ENCODE results near the gene SARM1. TPM values are rescaled to one million over a fixed set of nuclear protein-coding genes. Genes with fewer than 3 reads are reported as not detected.
A peak's percentile ranks its signal among the peaks of the same experiment; 100 is the strongest.

SARM1 gene
- total RNA-seq, 1 donor from 2014 or later: 10.7 TPM

DNA sequence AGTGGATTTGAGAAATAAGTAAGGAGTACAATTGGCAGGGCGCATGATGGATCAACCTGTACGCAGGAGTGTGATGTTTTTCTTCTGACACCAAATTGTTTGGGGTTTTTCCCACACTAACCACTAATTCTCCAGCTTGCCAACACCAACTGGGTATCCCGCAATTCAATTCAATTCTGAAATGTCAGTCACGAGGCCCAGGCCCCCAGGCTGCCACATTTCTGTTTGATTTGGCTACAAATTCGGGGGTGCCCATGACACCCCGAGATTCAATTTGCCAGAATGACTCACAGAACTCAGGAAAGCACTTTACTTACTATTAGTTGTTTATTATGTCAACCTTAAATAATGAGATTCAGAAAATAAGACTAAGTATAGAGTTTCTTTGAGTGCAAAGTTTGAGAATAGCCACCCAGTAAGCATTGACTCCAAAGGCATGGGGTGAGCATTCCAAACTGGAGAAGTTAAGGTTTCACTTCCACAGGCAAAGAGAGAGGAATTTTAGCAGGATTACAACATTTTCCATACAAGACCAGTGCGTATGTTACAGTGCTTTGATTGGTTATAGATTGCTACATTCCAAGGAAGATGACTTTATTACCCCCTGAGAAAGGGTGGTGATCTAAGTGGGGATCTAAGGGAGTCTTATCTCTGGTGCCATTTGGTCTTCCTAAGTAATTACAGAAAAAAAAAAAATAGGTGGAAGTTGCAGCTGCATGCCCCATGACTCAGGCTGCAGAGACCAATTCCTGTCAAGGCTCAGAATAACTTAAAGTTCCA, 23.0 kb downstream of the SARM1 start:
- DNase-seq (ENCODE audit: low spot score): no peak

GRCh38 chr17:28395426-28395825, 23.9 kb downstream of the SARM1 start:
- DNase-seq (ENCODE audit: low spot score): no peak

- no peak for DNase-seq (ENCODE audit: low spot score)
Observed at GRCh38 chr17:28395968-28396367, 24.5 kb downstream of the SARM1 start.

- DNase-seq (ENCODE audit: low spot score): no peak
Observed at GRCh38 chr17:28396635-28397239, 25.2 kb downstream of the SARM1 start.

DNA sequence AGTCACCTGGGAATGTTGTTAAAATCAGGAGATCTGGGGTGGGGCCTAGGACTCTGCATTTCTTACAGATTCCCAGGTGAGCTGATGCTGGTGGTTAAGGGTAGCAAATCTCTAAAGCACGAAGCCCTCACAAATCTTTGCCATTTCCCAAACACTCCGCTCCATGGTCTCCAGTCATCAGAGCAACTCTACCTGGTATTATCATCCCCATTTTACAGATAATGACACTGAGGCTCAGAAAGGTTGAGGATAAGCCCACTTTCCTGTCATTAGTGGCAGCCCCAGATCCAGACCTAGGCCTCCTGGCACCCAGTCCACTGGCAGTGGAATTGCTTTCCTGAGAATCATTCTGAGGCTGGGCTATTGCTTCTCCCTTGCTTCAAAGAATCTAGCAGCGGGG, 25.8 kb downstream of the SARM1 start:
- no peak for DNase-seq (ENCODE audit: low spot score)

GRCh38 chr17:28397687-28398279, 26.3 kb downstream of the SARM1 start:
- no peak for DNase-seq (ENCODE audit: low spot score)

DNA sequence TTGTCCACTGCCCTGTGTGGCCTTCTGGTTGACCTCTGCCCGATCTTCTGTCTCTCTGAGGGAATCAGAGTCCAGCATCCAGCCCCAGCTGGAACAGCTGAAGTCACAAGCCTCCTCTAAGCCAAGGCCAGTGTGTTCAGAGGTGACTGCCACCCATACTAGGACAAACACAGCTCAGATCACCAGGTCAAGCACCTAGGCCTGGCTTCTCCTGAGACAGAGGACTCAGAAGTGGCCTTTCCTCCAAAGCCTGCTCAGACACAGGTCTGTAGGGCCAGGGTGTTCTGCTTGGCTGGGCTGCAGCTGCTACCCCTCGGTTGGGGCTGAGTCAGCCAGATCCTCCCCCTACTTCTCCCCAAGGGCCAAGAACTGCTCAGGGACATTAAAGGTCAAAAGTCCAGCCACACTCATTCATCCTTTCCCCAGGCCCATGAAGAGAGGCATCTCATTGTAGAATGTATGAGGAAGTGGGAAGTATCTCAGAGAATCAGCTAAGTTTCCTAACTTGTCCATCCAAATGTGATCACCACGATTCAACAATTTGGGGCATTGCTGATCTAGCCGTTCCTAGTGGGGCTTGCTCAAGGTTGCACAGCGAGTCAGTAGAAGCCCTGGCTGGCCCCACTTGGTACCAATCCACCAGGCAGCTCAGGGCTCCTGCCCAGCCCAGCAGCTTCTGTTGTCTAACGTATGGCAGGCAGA, 26.9 kb downstream of the SARM1 start:
- no peak for DNase-seq (ENCODE audit: low spot score)

DNA sequence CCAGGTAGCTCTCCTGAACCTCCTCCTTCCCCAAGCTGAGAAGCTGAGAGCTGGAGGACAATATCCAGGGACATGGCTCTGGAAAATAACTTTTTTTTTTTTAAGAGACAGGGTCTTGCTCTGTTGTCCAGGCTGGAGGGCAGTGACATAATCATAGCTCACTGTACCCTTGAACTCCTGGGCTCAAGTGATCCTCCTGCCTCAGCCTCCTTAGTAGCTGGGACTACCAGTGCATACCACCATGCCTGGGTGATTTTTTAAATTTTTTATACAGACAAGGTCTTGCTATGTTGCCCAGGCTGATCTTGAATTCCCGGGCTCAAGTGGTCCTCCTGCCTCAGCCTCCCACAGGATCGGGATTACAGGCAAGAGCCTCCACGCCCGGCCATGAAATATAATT, 28.3 kb downstream of the SARM1 start:
- DNase-seq (ENCODE audit: low spot score): no peak

GRCh38 chr17:28402224-28402630, 30.7 kb downstream of the SARM1 start:
- peak; percentile 49 for DNase-seq (ENCODE audit: low spot score)

DNA sequence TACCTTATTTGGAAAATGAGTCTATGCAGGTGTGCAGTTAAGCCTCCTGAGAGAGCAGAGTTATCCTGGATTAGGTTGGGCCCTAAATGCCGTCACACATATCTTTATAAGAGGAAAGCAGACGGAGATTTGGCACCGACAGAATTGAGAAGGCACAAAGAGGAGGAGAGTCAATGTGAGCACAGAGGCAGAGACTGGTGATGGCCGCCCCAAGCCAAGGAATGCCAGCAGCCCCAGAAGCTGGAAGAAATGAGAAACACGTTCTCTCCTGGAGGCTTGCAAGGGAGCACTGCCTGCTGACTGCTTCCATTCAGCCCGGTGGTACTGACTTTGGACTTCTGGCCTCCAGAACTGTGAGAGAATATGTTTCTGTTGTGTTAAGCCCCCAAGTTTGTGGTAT, 31.4 kb downstream of the SARM1 start:
- DNase-seq (ENCODE audit: low spot score): no peak

DNA sequence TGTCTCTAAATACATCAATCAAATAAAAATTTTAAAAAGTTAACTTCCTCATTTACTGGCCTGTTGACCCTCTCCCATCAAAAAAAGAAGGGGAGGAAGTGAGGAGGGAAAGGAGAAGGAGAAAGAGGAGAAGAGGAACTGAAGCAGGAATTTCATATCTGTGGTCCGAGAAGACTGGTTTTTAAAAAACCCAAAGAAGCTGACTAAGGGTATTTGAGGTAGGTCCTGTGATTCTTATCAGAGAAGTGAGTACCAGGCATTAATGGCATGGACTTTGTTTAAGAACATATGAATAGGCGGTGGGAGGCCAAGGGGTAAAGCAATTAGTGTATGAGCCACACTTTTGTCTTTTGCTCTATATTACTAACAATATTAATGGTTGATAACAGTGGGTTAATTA, 32.5 kb downstream of the SARM1 start:
- DNase-seq (ENCODE audit: low spot score): no peak

- peak; percentile 60 for DNase-seq (ENCODE audit: low spot score)
Observed at GRCh38 chr17:28404461-28404811, 32.9 kb downstream of the SARM1 start.

GRCh38 chr17:28404812-28405570, 33.5 kb downstream of the SARM1 start:
- no peak for DNase-seq (ENCODE audit: low spot score)

- DNase-seq (ENCODE audit: low spot score): no peak
Observed at GRCh38 chr17:28405632-28406472, 34.4 kb downstream of the SARM1 start, which contains the start of gene SLC46A1. TSS of gene SLC46A1 (minus strand) at chr17:28406212. CDS start at chr17:28406114, 98 bp downstream.

DNA sequence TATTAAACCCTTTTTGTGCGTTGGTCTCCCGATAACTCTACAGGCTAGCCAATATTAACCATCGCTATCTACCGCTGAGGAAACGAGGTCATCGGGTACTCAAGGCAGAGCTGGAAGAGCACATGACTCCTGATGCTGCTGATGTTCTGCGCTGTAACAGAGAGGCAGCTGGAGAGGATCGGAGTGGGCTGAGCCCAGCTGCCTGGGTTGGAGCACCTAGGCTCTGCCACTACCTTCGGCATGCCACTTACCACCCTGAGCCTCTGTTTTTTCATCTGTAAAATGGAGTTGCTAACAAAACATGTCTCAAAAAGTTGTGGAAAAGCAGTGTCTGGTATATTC, 35.0 kb downstream of the SARM1 start:
- DNase-seq (ENCODE audit: low spot score): no peak

- DNase-seq (ENCODE audit: low spot score): no peak
Observed at GRCh38 chr17:28407130-28407973, 35.9 kb downstream of the SARM1 start.

DNA sequence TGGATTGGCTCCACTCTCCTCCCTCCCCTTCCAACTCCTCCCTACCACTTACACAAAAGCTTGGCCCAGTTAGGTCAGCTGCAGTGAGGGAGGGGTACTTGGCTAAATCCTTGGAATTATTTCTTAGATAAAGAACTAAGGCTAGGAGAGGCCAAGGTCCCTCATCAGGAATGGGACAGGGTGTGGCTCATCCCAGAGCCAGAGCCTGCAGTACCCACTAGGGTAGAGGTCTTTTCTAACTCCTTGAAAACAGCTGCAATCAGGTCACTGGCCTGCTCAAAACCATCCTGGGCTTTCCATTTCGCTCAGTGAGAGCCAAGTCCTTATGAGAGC, 36.4 kb downstream of the SARM1 start:
- no peak for DNase-seq (ENCODE audit: low spot score)

- DNase-seq (ENCODE audit: low spot score): no peak
Observed at GRCh38 chr17:28412099-28412498, 40.6 kb downstream of the SARM1 start.

DNA sequence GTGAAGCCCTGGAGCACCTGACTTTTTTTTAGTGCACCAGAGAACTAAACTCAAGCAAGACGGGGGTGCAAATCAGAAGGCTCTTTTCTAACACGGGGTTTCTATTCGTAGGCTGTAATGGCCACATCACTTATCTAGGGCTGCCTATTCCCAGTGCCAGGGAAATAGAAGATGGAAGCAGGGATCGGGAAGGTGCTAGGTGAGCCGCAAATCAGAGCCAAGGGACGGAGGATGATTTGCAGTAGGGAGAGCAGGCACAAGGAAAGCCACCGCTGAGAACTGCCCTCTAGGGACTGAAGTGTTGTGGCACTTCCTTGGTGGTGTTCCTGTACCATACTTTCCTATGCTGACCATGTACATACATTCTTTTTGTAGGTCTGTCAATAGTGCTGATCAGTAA, 42.3 kb downstream of the SARM1 start:
- no peak for DNase-seq (ENCODE audit: low spot score)

- DNase-seq (ENCODE audit: low spot score): no peak
Observed at GRCh38 chr17:28415886-28416285, 44.4 kb downstream of the SARM1 start.
